OCI-LY7 (cell line): Measurements from ENCODE around the gene CRYZL1. TPM values are rescaled to one million over a fixed set of nuclear protein-coding genes. Genes with fewer than 3 reads are reported as not detected.

Source experiments
- BruUV-seq: library from RNA; stranded (reverse); fragments of 400-500 nt; replicated peaks from 2 replicates; lab custom pipeline; 2021; lab: Mats Ljungman, UMichigan
- CTCF ChIA-PET: fragments of 300-600 bp; sonication (Branson Sonifier 250); formaldehyde crosslinking; loops from one replicate; lab custom pipeline; 2022; ENCODE audit warnings: antibody characterized with exemption; ENCODE audit not compliant: unreplicated experiment; lab: Charles Lee
- POLR2A ChIA-PET: fragments of 300-600 bp; sonication (Branson Sonifier 250); formaldehyde crosslinking; loops from one replicate; lab custom pipeline; 2022; ENCODE audit warnings: antibody characterized with exemption; lab: Charles Lee
- DNase-seq: peaks from one replicate; pipeline ENCODE4 v3.0.0-alpha.2; 2015; ENCODE audit warnings: low spot score
- H2AFZ ChIP-seq: fragments of 200-600 bp; sonication (generic), shearing (Covaris generic); 2 replicates; pipeline ENCODE4 v1.6.1; 2014; ENCODE audit warnings: mild to moderate bottlenecking, antibody characterized with exemption, low read length, moderate library complexity
- H3K27ac ChIP-seq: fragments of 200-600 bp; sonication (generic); 2 replicates; pipeline ENCODE4 v1.5.1; 2014; ENCODE audit warnings: mixed run types, low read depth, mild to moderate bottlenecking, moderate library complexity, low read length, inconsistent platforms; ENCODE audit not compliant: poor library complexity, severe bottlenecking
- H3K36me3 ChIP-seq: fragments of 200-600 bp; sonication (generic); 2 replicates; pipeline ENCODE4 v1.6.1; 2014; ENCODE audit warnings: mild to moderate bottlenecking, antibody characterized with exemption, low read length, moderate library complexity, mixed read lengths; ENCODE audit not compliant: insufficient read depth
- H3K4me1 ChIP-seq: fragments of 200-600 bp; sonication (generic); 2 replicates; pipeline ENCODE4 v1.5.1; 2014; ENCODE audit warnings: mild to moderate bottlenecking, low read length; ENCODE audit not compliant: insufficient read depth, poor library complexity, severe bottlenecking
- H3K4me2 ChIP-seq: fragments of 200-600 bp; sonication (generic); 2 replicates; pipeline ENCODE4 v1.6.1; 2014; ENCODE audit warnings: mild to moderate bottlenecking, low read length
- H3K4me3 ChIP-seq: fragments of 200-600 bp; sonication (generic); 2 replicates; pipeline ENCODE4 v1.5.1; 2014; ENCODE audit warnings: mild to moderate bottlenecking, low read depth, low read length; ENCODE audit not compliant: poor library complexity, severe bottlenecking
- H3K79me2 ChIP-seq: fragments of 200-600 bp; sonication (generic); 2 replicates; pipeline ENCODE4 v1.6.1; 2016; ENCODE audit warnings: low read depth, mild to moderate bottlenecking, low read length, moderate library complexity, mixed read lengths; ENCODE audit not compliant: insufficient read depth
- H3K9me2 ChIP-seq: fragments of 200-600 bp; sonication (generic); 2 replicates; pipeline ENCODE4 v1.6.1; 2016; ENCODE audit warnings: mild to moderate bottlenecking, low read length, mixed read lengths; ENCODE audit not compliant: insufficient read depth
- H3K9me3 ChIP-seq: fragments of 200-600 bp; sonication (generic); 2 replicates; pipeline ENCODE4 v1.6.1; 2014; ENCODE audit warnings: mild to moderate bottlenecking, mixed run types, low read length, mixed read lengths
- H4K20me1 ChIP-seq: fragments of 200-600 bp; sonication (generic); 2 replicates; pipeline ENCODE4 v1.6.1; 2014; ENCODE audit warnings: mild to moderate bottlenecking, antibody characterized with exemption, low read length, moderate library complexity, mixed read lengths; ENCODE audit not compliant: insufficient read depth
- CTCF ChIP-seq: fragments of 200-600 bp; sonication (generic); conservative IDR thresholded peaks from 2 replicates; pipeline ENCODE4 v1.5.1; 2014; ENCODE audit warnings: mild to moderate bottlenecking, antibody characterized with exemption, low read length, moderate library complexity, mixed read lengths
- EZH2phosphoT487 ChIP-seq: fragments of 200-600 bp; sonication (generic); IDR thresholded peaks from 2 replicates; pipeline ENCODE4 v1.6.1; 2018; ENCODE audit warnings: low read depth, borderline replicate concordance, mild to moderate bottlenecking, mixed run types, antibody characterized with exemption, low read length, moderate library complexity, mixed read lengths
- intact Hi-C: fragments of 100-400 bp; cut with micrococcal nuclease; formaldehyde crosslinking; loops from one replicate; pipeline ENCODE4 v1.10.0; 2022; ENCODE audit not compliant: unreplicated experiment
- total RNA-seq, 2 experiments: library from RNA; depleted of rRNA in 1 of 2; stranded (reverse); fragments of >200 nt in 1 of 2; shearing (Covaris generic) in 1 of 2; gene quantifications; 2 replicates each; pipeline ENCODE4 v1.2.3, GENCODE V29; 2014 to 2022

The CRYZL1 gene
- total RNA-seq, 2 experiments from 2014 or later: 26.4 to 37.9 TPM

DNA sequence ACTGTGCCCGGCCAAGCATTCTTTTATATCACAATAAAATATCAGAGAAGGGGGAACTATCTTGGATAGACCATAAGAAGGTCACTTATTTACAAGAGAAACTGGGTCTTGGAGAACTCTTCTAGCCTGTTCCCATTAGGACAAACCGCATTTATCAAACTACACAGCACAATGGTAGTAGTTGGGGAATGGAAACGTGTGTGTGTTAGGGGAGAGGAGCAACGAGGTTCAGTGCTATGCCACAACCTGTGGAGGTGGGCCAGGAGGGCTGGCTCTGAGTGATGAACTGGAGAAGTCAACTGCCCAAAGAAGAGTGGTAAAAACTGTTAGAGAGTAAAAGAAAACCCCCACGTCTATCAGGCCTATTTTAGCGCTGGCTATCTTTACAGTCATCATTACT, 54.6 kb downstream of the CRYZL1 start:
- no peak for TF ChIP-seq EZH2phosphoT487
- no peak for TF ChIP-seq CTCF
- no peak for DNase-seq
- peak overlapping the region; percentile 88 for H3K4me2 ChIP-seq
- H4K20me1 ChIP-seq: no peaks in the 10 kb centered on the region
- ChIA-PET POLR2A (no interaction called here), CTCF (no interaction called here)
- peaks cover 29% of the 10 kb centered on the region for H3K79me2 ChIP-seq
- H3K9me3 ChIP-seq: no peaks in the 10 kb centered on the region
- no peaks in the 10 kb centered on the region for H3K9me2 ChIP-seq
- no peak overlapping the region for H2AFZ ChIP-seq
- peaks cover 44% of the 10 kb centered on the region for H3K36me3 ChIP-seq
- H3K4me1 ChIP-seq: peaks cover 8% of the 10 kb centered on the region
- BruUV-seq: no TSS peak
- intact Hi-C loops: no loop called here
- H3K27ac ChIP-seq: no peak overlapping the region
- H3K4me3 ChIP-seq: peak overlapping the region; percentile 83

DNA sequence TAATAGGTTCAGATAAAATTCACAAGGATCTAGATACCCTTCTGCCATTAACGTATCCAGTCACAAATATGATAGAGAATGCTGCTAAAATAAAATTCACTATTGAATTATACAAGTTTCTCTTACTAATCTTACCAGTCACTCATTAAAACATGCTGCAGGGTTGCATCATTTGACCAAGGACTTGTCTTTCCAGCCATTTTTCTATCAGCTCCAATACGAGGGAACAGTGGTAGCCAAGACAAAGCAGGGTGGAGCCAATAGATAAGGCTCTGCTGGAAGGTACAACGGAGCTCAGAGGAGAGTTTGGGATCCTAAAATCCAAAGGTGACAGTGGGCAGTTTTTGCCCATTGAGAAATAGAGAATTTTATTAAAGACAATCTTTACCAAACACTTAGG, 57.1 kb downstream of the CRYZL1 start:
- Histone ChIP-seq H3K4me2 (no peak overlapping the region), H3K79me2 (peaks cover 29% of the 10 kb centered on the region), H3K36me3 (peaks cover 69% of the 10 kb centered on the region), H3K4me3 (no peak overlapping the region), H3K9me2 (no peaks in the 10 kb centered on the region), H3K9me3 (no peaks in the 10 kb centered on the region), H2AFZ (no peak overlapping the region), H3K27ac (no peak overlapping the region), H4K20me1 (no peaks in the 10 kb centered on the region), H3K4me1 (peaks cover 8% of the 10 kb centered on the region)
- TF ChIP-seq CTCF: no peak
- no peak for TF ChIP-seq EZH2phosphoT487
- no TSS peak for BruUV-seq
- intact Hi-C loops: no loop called here
- POLR2A ChIA-PET: no interaction called here
- CTCF ChIA-PET: no interaction called here
- DNase-seq: no peak

DNA sequence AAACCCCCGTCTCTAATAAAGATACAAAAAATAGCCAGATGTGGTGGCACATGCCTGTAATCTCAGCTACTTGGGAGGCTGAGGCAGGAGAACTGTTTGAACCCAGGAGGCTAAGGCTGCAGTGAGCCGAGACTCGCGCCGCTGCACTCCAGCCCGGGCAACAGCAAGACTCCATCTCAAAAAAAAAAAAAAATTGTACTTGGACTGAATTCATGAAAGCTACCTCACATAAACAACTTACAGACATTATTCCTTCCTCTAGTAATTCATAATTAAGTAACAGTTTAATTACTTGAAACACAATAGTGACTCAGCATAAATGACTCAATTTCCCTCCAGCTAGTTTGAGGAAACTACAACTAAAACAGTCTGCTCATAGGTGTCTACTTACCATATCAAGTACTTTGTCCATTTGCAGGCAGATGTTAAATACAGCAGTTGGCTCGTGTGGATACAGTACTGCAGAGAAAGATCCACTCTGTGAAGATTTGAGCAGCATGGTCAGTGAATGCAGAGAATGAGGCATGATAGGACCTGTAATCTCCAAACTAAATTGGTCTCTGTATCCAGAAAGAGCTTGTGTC, 62.5 kb downstream of the CRYZL1 start:
- Histone ChIP-seq H4K20me1 (peaks cover 5% of the 10 kb centered on the region; the same call in 1 of the 2 replicates), H3K9me3 (no peaks in the 10 kb centered on the region), H3K4me1 (no peaks in the 10 kb centered on the region), H3K79me2 (peaks cover 11% of the 10 kb centered on the region; the same call in 1 of the 2 replicates), H3K4me2 (no peak overlapping the region), H2AFZ (no peak overlapping the region), H3K27ac (peak overlapping the region; percentile 27), H3K36me3 (peaks cover 93% of the 10 kb centered on the region), H3K9me2 (no peaks in the 10 kb centered on the region), H3K4me3 (no peak overlapping the region)
- DNase-seq: no peak
- CTCF ChIA-PET: no interaction called here
- POLR2A ChIA-PET: no interaction called here
- TF ChIP-seq EZH2phosphoT487 (no peak), CTCF (no peak)
- BruUV-seq: no TSS peak
- intact Hi-C loops: no loop called here
